Measurements from ENCODE around the gene NR2F2.
A peak's percentile ranks its signal among the peaks of the same experiment; 100 is the strongest.

NR2F2 gene

GRCh38 chr15:96331144-96331944, 844 bp downstream of the NR2F2 start:
- peaks cover 10 to 56% (median 49%) of the 10 kb centered on the region in 5 donors for H3K4me1 ChIP-seq (ENCODE audit: control insufficient read depth in 5 of 5, insufficient read depth in 5 of 5, low read length in 5 of 5)
- peak overlapping the region; percentile 26 to 79 (median 61) for H3K9ac ChIP-seq (ENCODE audit: low read length in 5 of 5)
- H3K27me3 ChIP-seq (ENCODE audit: control insufficient read depth in 5 of 5, insufficient read depth in 4 of 5, low read length in 5 of 5), result peaks cover 0 to 4% (median 0%) of the 10 kb centered on the region in 5 donors
- H3K27ac ChIP-seq (ENCODE audit: low read depth, low read length), result peak overlapping the region; percentile 90
- H3K36me3 ChIP-seq (ENCODE audit: control insufficient read depth in 5 of 5, insufficient read depth in 5 of 5, low read length in 5 of 5), result peaks cover 0 to 21% (median 7%) of the 10 kb centered on the region in 5 donors
- H3K9me3 ChIP-seq (ENCODE audit: control insufficient read depth in 5 of 5, low read length in 5 of 5), result no peaks in the 10 kb centered on the region
- H3K4me3 ChIP-seq (ENCODE audit: low read depth in 1 of 5, low read length in 5 of 5), result peak overlapping the region; percentile 69 to 96 (median 93)

GRCh38 chr15:96331945-96332636, 1.6 kb downstream of the NR2F2 start:
- Histone ChIP-seq H3K36me3 (ENCODE audit: control insufficient read depth in 5 of 5, insufficient read depth in 5 of 5, low read length in 5 of 5) (peaks cover 0 to 21% (median 7%) of the 10 kb centered on the region in 5 donors), H3K4me1 (ENCODE audit: control insufficient read depth in 5 of 5, insufficient read depth in 5 of 5, low read length in 5 of 5) (peaks cover 10 to 53% (median 51%) of the 10 kb centered on the region in 5 donors), H3K4me3 (ENCODE audit: low read depth in 1 of 5, low read length in 5 of 5) (peak overlapping the region; percentile 69 to 96 (median 93)), H3K9ac (ENCODE audit: low read length in 5 of 5) (peak overlapping the region; percentile 21 to 80 (median 79)), H3K27ac (ENCODE audit: low read depth, low read length) (peak overlapping the region; percentile 90), H3K9me3 (ENCODE audit: control insufficient read depth in 5 of 5, low read length in 5 of 5) (no peaks in the 10 kb centered on the region), H3K27me3 (ENCODE audit: control insufficient read depth in 5 of 5, insufficient read depth in 4 of 5, low read length in 5 of 5) (peaks cover 0 to 4% (median 0%) of the 10 kb centered on the region in 5 donors)

- Histone ChIP-seq H3K9ac (ENCODE audit: low read length in 5 of 5) (peak overlapping the region; percentile 68 to 81 (median 79)), H3K4me1 (ENCODE audit: control insufficient read depth in 5 of 5, insufficient read depth in 5 of 5, low read length in 5 of 5) (peaks cover 10 to 53% (median 49%) of the 10 kb centered on the region in 5 donors), H3K4me3 (ENCODE audit: low read depth in 1 of 5, low read length in 5 of 5) (peak overlapping the region; percentile 69 to 96 (median 92)), H3K36me3 (ENCODE audit: control insufficient read depth in 5 of 5, insufficient read depth in 5 of 5, low read length in 5 of 5) (peaks cover 0 to 21% (median 7%) of the 10 kb centered on the region in 5 donors), H3K9me3 (ENCODE audit: control insufficient read depth in 5 of 5, low read length in 5 of 5) (no peaks in the 10 kb centered on the region), H3K27ac (ENCODE audit: low read depth, low read length) (peak overlapping the region; percentile 90), H3K27me3 (ENCODE audit: control insufficient read depth in 5 of 5, insufficient read depth in 4 of 5, low read length in 5 of 5) (peaks cover 0 to 4% (median 0%) of the 10 kb centered on the region in 5 donors)
Measured at GRCh38 chr15:96332637-96333121, 2.2 kb downstream of the NR2F2 start.

- Histone ChIP-seq H3K27me3 (ENCODE audit: control insufficient read depth in 5 of 5, insufficient read depth in 4 of 5, low read length in 5 of 5) (peaks cover 0 to 4% (median 0%) of the 10 kb centered on the region in 5 donors), H3K36me3 (ENCODE audit: control insufficient read depth in 5 of 5, insufficient read depth in 5 of 5, low read length in 5 of 5) (peaks cover 0 to 21% (median 7%) of the 10 kb centered on the region in 5 donors), H3K4me3 (ENCODE audit: low read depth in 1 of 5, low read length in 5 of 5) (peak overlapping the region; percentile 69 to 96 (median 92)), H3K27ac (ENCODE audit: low read depth, low read length) (peak overlapping the region; percentile 90), H3K9ac (ENCODE audit: low read length in 5 of 5) (peak overlapping the region; percentile 38 to 81 (median 72)), H3K4me1 (ENCODE audit: control insufficient read depth in 5 of 5, insufficient read depth in 5 of 5, low read length in 5 of 5) (peaks cover 10 to 55% (median 47%) of the 10 kb centered on the region in 5 donors), H3K9me3 (ENCODE audit: control insufficient read depth in 5 of 5, low read length in 5 of 5) (no peaks in the 10 kb centered on the region)
Measured at GRCh38 chr15:96333131-96334016, 2.9 kb downstream of the NR2F2 start.

- Histone ChIP-seq H3K9me3 (ENCODE audit: control insufficient read depth in 5 of 5, low read length in 5 of 5) (no peaks in the 10 kb centered on the region), H3K4me3 (ENCODE audit: low read depth in 1 of 5, low read length in 5 of 5) (peak overlapping the region; percentile 69 to 96 (median 92)), H3K36me3 (ENCODE audit: control insufficient read depth in 5 of 5, insufficient read depth in 5 of 5, low read length in 5 of 5) (peaks cover 0 to 21% (median 7%) of the 10 kb centered on the region in 5 donors), H3K4me1 (ENCODE audit: control insufficient read depth in 5 of 5, insufficient read depth in 5 of 5, low read length in 5 of 5) (peaks cover 10 to 58% (median 50%) of the 10 kb centered on the region in 5 donors), H3K27ac (ENCODE audit: low read depth, low read length) (peak overlapping the region; percentile 90), H3K9ac (ENCODE audit: low read length in 5 of 5) (peak overlapping the region in 4 of 5 donors; percentile 68 to 81 (median 72)), H3K27me3 (ENCODE audit: control insufficient read depth in 5 of 5, insufficient read depth in 4 of 5, low read length in 5 of 5) (peaks cover 0 to 4% (median 0%) of the 10 kb centered on the region in 5 donors)
Measured at GRCh38 chr15:96334017-96334704, 3.7 kb downstream of the NR2F2 start.

GRCh38 chr15:96334705-96335410, 4.4 kb downstream of the NR2F2 start:
- Histone ChIP-seq H3K27me3 (ENCODE audit: control insufficient read depth in 5 of 5, insufficient read depth in 4 of 5, low read length in 5 of 5) (peaks cover 0 to 4% (median 0%) of the 10 kb centered on the region in 5 donors), H3K4me1 (ENCODE audit: control insufficient read depth in 5 of 5, insufficient read depth in 5 of 5, low read length in 5 of 5) (peaks cover 10 to 61% (median 52%) of the 10 kb centered on the region in 5 donors), H3K36me3 (ENCODE audit: control insufficient read depth in 5 of 5, insufficient read depth in 5 of 5, low read length in 5 of 5) (peaks cover 0 to 21% (median 7%) of the 10 kb centered on the region in 5 donors), H3K27ac (ENCODE audit: low read depth, low read length) (peak overlapping the region; percentile 90), H3K9ac (ENCODE audit: low read length in 5 of 5) (peak overlapping the region; percentile 46 to 81 (median 72)), H3K4me3 (ENCODE audit: low read depth in 1 of 5, low read length in 5 of 5) (peak overlapping the region; percentile 69 to 96 (median 92)), H3K9me3 (ENCODE audit: control insufficient read depth in 5 of 5, low read length in 5 of 5) (no peaks in the 10 kb centered on the region)

- no peaks in the 10 kb centered on the region for H3K9me3 ChIP-seq (ENCODE audit: control insufficient read depth in 5 of 5, low read length in 5 of 5)
- peaks cover 0 to 21% (median 7%) of the 10 kb centered on the region in 5 donors for H3K36me3 ChIP-seq (ENCODE audit: control insufficient read depth in 5 of 5, insufficient read depth in 5 of 5, low read length in 5 of 5)
- peaks cover 10 to 64% (median 55%) of the 10 kb centered on the region in 5 donors for H3K4me1 ChIP-seq (ENCODE audit: control insufficient read depth in 5 of 5, insufficient read depth in 5 of 5, low read length in 5 of 5)
- H3K27me3 ChIP-seq (ENCODE audit: control insufficient read depth in 5 of 5, insufficient read depth in 4 of 5, low read length in 5 of 5), result peaks cover 0 to 4% (median 0%) of the 10 kb centered on the region in 5 donors
- peak overlapping the region in 4 of 5 donors; percentile 2 to 80 (median 61) for H3K9ac ChIP-seq (ENCODE audit: low read length in 5 of 5)
- peak overlapping the region; percentile 90 for H3K27ac ChIP-seq (ENCODE audit: low read depth, low read length)
- H3K4me3 ChIP-seq (ENCODE audit: low read depth in 1 of 5, low read length in 5 of 5), result peak overlapping the region; percentile 69 to 96 (median 92)
Measured at GRCh38 chr15:96335411-96336024, 5.0 kb downstream of the NR2F2 start.

- no peaks in the 10 kb centered on the region for H3K9me3 ChIP-seq (ENCODE audit: control insufficient read depth in 5 of 5, low read length in 5 of 5)
- H3K27ac ChIP-seq (ENCODE audit: low read depth, low read length), result peak overlapping the region; percentile 90
- peak overlapping the region; percentile 53 to 81 (median 69) for H3K9ac ChIP-seq (ENCODE audit: low read length in 5 of 5)
- H3K27me3 ChIP-seq (ENCODE audit: control insufficient read depth in 5 of 5, insufficient read depth in 4 of 5, low read length in 5 of 5), result peaks cover 0 to 4% (median 0%) of the 10 kb centered on the region in 5 donors
- H3K4me1 ChIP-seq (ENCODE audit: control insufficient read depth in 5 of 5, insufficient read depth in 5 of 5, low read length in 5 of 5), result peaks cover 10 to 64% (median 56%) of the 10 kb centered on the region in 5 donors
- peak overlapping the region; percentile 69 to 96 (median 92) for H3K4me3 ChIP-seq (ENCODE audit: low read depth in 1 of 5, low read length in 5 of 5)
- peaks cover 0 to 21% (median 7%) of the 10 kb centered on the region in 5 donors for H3K36me3 ChIP-seq (ENCODE audit: control insufficient read depth in 5 of 5, insufficient read depth in 5 of 5, low read length in 5 of 5)
Measured at GRCh38 chr15:96336108-96336595, 5.7 kb downstream of the NR2F2 start.
